ENCODE data around the gene DRC7. TPM values are rescaled to one million over a fixed set of nuclear protein-coding genes. Genes with fewer than 3 reads are reported as not detected.

DRC7 gene
- total RNA-seq, 2 donors from 2014 or later: not detected

GRCh38 chr16:57672824-57673223, 21.8 kb upstream of the DRC7 start:
- no peak for TF ChIP-seq CTCF (IDR thresholded peaks at IDR 0.05)
- no peak for ATAC-seq (ENCODE audit: insufficient number of reproducible peaks, low FRiP score, low read depth)

GRCh38 chr16:57675741-57676551, 18.7 kb upstream of the DRC7 start:
- no peak overlapping the region for H3K4me3 ChIP-seq
- no peaks in the 10 kb centered on the region for H3K4me1 ChIP-seq (ENCODE audit: control insufficient read depth in 1 of 2, low read depth in 2 of 2)
- ATAC-seq (ENCODE audit: insufficient number of reproducible peaks, low FRiP score, low read depth) (peak; percentile 11), DNase-seq (ENCODE audit: low spot score) (no peak)
- H3K36me3 ChIP-seq: no peaks in the 10 kb centered on the region
- H3K27me3 ChIP-seq (replicated peaks; ENCODE audit: insufficient read depth): no peaks in the 10 kb centered on the region
- H3K27ac ChIP-seq: no peak overlapping the region
- H3K9me3 ChIP-seq: no peaks in the 10 kb centered on the region
- no peak for TF ChIP-seq CTCF (IDR thresholded peaks at IDR 0.05)

More at GRCh38 chr16:57672824-57673223, 21.8 kb upstream of the DRC7 start:
- Histone ChIP-seq H3K27ac (no peak overlapping the region), H3K4me3 (no peak overlapping the region), H3K9me3 (no peaks in the 10 kb centered on the region), H3K4me1 (ENCODE audit: control insufficient read depth in 1 of 2, low read depth in 2 of 2) (no peaks in the 10 kb centered on the region), H3K27me3 (replicated peaks; ENCODE audit: insufficient read depth) (no peaks in the 10 kb centered on the region), H3K36me3 (no peaks in the 10 kb centered on the region)
- DNase-seq (ENCODE audit: low spot score): no peak

DNA sequence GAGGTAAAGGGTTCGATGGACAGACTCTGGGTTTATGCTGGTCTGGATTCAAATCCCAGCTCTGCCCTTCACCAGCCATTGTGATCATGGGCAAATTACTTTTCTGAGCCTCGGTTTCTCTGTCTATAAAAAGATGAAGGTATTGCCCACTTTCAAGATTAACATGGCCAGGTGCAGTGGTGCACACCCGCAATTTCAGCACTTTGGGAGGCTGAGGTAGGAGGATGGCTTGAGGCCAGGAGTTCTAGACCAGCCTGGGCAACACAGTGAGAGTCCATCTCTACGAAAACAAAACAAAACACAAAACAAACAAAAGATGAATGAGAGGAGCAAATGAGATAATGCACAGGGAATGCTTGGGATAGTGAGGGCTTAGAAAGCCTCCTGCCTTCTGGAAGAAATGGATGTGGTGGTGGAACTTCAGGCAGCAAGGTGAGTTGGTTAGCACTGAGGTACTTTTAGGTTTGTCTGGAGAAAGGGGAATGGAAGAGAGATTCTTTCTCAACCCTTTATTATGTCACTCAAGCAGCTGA, 18.0 kb upstream of the DRC7 start:
- no peak overlapping the region for H3K27ac ChIP-seq
- no peak for TF ChIP-seq CTCF (IDR thresholded peaks at IDR 0.05)
- no peaks in the 10 kb centered on the region for H3K27me3 ChIP-seq (replicated peaks; ENCODE audit: insufficient read depth)
- no peak overlapping the region for H3K4me3 ChIP-seq
- DNase-seq (ENCODE audit: low spot score): no peak
- no peaks in the 10 kb centered on the region for H3K9me3 ChIP-seq
- H3K4me1 ChIP-seq (ENCODE audit: control insufficient read depth in 1 of 2, low read depth in 2 of 2): no peaks in the 10 kb centered on the region
- H3K36me3 ChIP-seq: no peaks in the 10 kb centered on the region
- no peak for ATAC-seq (ENCODE audit: insufficient number of reproducible peaks, low FRiP score, low read depth)

DNA sequence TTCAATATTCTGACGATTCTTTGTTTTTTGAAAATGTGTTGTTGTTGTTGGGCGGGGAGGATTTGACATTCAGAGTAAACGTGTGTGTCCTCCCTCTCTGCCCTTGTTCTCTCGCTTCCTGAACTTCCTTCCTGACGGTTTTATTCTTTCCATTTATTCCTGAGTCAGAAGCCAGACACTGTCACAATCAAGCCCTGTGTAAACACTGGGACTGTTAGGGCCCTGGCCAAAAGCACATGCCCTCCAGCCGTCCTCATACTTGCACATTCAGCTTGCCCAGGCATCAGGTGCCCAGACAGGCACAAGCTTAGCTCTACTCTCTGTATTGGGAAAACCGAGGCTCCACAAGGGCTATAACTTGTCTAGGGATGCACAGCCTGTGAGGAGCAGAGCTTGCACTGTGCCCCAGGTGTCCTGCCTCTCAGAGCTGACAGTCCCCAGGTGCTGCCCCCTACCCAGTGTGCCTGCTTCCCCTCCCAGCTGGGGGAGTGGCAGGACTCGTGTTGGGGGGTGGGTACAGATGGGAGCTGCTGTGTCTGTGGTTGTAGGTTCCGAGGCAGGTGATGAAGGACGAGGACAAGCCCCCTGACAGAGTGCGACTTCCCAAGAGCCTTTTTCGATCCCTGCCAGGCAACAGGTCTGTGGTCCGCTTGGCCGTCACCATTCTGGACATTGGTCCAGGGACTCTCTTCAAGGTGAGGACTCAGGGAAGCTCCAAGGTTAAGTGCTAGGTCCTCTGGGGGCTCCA, 16.8 kb upstream of the DRC7 start:
- no peak for TF ChIP-seq CTCF (IDR thresholded peaks at IDR 0.05)
- no peaks in the 10 kb centered on the region for H3K4me1 ChIP-seq (ENCODE audit: control insufficient read depth in 1 of 2, low read depth in 2 of 2)
- no peak overlapping the region for H3K27ac ChIP-seq
- ATAC-seq (ENCODE audit: insufficient number of reproducible peaks, low FRiP score, low read depth) (no peak), DNase-seq (ENCODE audit: low spot score) (no peak)
- H3K9me3 ChIP-seq: no peaks in the 10 kb centered on the region
- H3K4me3 ChIP-seq: no peak overlapping the region
- no peaks in the 10 kb centered on the region for H3K27me3 ChIP-seq (replicated peaks; ENCODE audit: insufficient read depth)
- H3K36me3 ChIP-seq: no peaks in the 10 kb centered on the region

DNA sequence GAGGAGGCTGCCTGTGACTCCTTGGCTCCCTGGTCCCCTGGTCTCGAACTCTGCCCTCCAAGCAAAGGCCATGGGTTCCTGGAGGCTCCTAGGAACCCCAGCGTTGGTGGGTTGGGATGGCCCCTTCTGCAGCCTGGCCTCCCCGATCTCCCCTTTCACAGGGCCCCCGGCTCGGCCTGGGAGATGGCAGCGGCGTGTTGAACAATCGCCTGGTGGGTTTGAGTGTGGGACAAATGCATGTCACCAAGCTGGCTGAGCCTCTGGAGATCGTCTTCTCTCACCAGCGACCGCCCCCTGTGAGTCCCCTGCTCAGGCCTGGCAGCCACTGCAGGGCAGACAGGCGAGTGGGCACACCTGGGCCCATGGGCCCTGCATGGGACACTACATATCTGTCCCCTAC, 15.6 kb upstream of the DRC7 start:
- no peak overlapping the region for H3K4me3 ChIP-seq
- no peaks in the 10 kb centered on the region for H3K9me3 ChIP-seq
- no peak overlapping the region for H3K27ac ChIP-seq
- TF ChIP-seq CTCF (IDR thresholded peaks at IDR 0.05): no peak
- no peak for ATAC-seq (ENCODE audit: insufficient number of reproducible peaks, low FRiP score, low read depth)
- H3K27me3 ChIP-seq (replicated peaks; ENCODE audit: insufficient read depth): no peaks in the 10 kb centered on the region
- H3K36me3 ChIP-seq: no peaks in the 10 kb centered on the region
- no peaks in the 10 kb centered on the region for H3K4me1 ChIP-seq (ENCODE audit: control insufficient read depth in 1 of 2, low read depth in 2 of 2)
- no peak for DNase-seq (ENCODE audit: low spot score)
